Measurements from ENCODE around the gene DYNC1I1. TPM values are rescaled to one million over a fixed set of nuclear protein-coding genes. Genes with fewer than 3 reads are reported as not detected.

Gene DYNC1I1
- total and polyA plus RNA-seq, 4 donors, result 0.39 to 7.6 (median 1.5) TPM

GRCh38 chr7:95749044-95749443 is 23.3 kb upstream of the DYNC1I1 start:
- Histone ChIP-seq H3K27ac (ENCODE audit: low read depth in 1 of 2, low read length in 1 of 2) (no peak overlapping the region), H3K4me1 (ENCODE audit: control insufficient read depth in 5 of 5, insufficient read depth in 5 of 5, low read length in 5 of 5) (no peaks in the 10 kb centered on the region), H3K27me3 (ENCODE audit: control insufficient read depth in 3 of 3, insufficient read depth in 3 of 3, low read length in 2 of 3) (no peaks in the 10 kb centered on the region), H3K9me3 (ENCODE audit: control insufficient read depth in 4 of 4, insufficient read depth in 3 of 4, low read length in 3 of 4) (peaks cover 0 to 1% (median 0%) of the 10 kb centered on the region in 4 donors), H3K36me3 (ENCODE audit: control insufficient read depth in 4 of 4, insufficient read depth in 4 of 4, low read length in 4 of 4) (no peaks in the 10 kb centered on the region), H3K9ac (ENCODE audit: insufficient read depth in 1 of 2, low read length in 2 of 2) (no peak overlapping the region), H3K4me3 (no peak overlapping the region)
- 30 to 69% methylated on average over 3 of the region's 3 CpGs for WGBS, 2 donors
- TF ChIP-seq CTCF (IDR thresholded peaks at IDR 0.05; ENCODE audit: control extremely low read depth, extremely low read depth), result no peak
- no peak for DNase-seq
- no peak for ATAC-seq (ENCODE audit: insufficient read depth, low FRiP score)

GRCh38 chr7:95749515-95749914 is 22.8 kb upstream of the DYNC1I1 start:
- Histone ChIP-seq H3K9ac (ENCODE audit: insufficient read depth in 1 of 2, low read length in 2 of 2) (no peak overlapping the region), H3K36me3 (ENCODE audit: control insufficient read depth in 4 of 4, insufficient read depth in 4 of 4, low read length in 4 of 4) (no peaks in the 10 kb centered on the region), H3K27ac (ENCODE audit: low read depth in 1 of 2, low read length in 1 of 2) (no peak overlapping the region), H3K27me3 (ENCODE audit: control insufficient read depth in 3 of 3, insufficient read depth in 3 of 3, low read length in 2 of 3) (no peaks in the 10 kb centered on the region), H3K4me3 (no peak overlapping the region), H3K4me1 (ENCODE audit: control insufficient read depth in 5 of 5, insufficient read depth in 5 of 5, low read length in 5 of 5) (no peaks in the 10 kb centered on the region), H3K9me3 (ENCODE audit: control insufficient read depth in 4 of 4, insufficient read depth in 3 of 4, low read length in 3 of 4) (peaks cover 0 to 1% (median 0%) of the 10 kb centered on the region in 4 donors)
- no peak for ATAC-seq (ENCODE audit: insufficient read depth, low FRiP score)
- no peak for TF ChIP-seq CTCF (IDR thresholded peaks at IDR 0.05; ENCODE audit: control extremely low read depth, extremely low read depth)
- no peak for DNase-seq

DNA sequence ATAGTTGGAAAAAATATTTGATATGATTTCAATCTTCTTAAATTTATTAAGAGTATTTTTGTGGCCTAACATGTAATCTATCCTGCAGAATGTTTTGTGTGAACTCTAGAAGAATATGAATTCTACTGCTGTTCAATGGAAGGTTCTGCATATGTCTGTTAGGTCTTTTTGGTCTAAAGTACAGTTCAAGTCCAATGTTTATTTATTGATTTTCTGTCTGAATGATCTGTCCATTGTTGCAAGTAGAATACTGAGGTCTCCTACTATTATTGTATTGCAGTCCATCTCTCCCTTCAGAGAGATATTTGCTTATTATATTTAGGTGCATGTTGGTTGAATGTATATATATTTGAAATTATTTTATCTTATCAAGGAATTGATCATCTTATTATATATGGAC is 18.9 kb upstream of the DYNC1I1 start:
- Histone ChIP-seq H3K4me1 (ENCODE audit: control insufficient read depth in 5 of 5, insufficient read depth in 5 of 5, low read length in 5 of 5) (no peaks in the 10 kb centered on the region), H3K36me3 (ENCODE audit: control insufficient read depth in 4 of 4, insufficient read depth in 4 of 4, low read length in 4 of 4) (no peaks in the 10 kb centered on the region), H3K27me3 (ENCODE audit: control insufficient read depth in 3 of 3, insufficient read depth in 3 of 3, low read length in 2 of 3) (no peaks in the 10 kb centered on the region), H3K9me3 (ENCODE audit: control insufficient read depth in 4 of 4, insufficient read depth in 3 of 4, low read length in 3 of 4) (peaks cover 0 to 1% (median 0%) of the 10 kb centered on the region in 4 donors), H3K9ac (ENCODE audit: insufficient read depth in 1 of 2, low read length in 2 of 2) (no peak overlapping the region), H3K27ac (ENCODE audit: low read depth in 1 of 2, low read length in 1 of 2) (no peak overlapping the region), H3K4me3 (no peak overlapping the region)
- no peak for TF ChIP-seq CTCF (IDR thresholded peaks at IDR 0.05; ENCODE audit: control extremely low read depth, extremely low read depth)
- no peak for ATAC-seq (ENCODE audit: insufficient read depth, low FRiP score)
- no peak for DNase-seq

- no peak overlapping the region for H3K4me3 ChIP-seq
- no peak overlapping the region for H3K27ac ChIP-seq (ENCODE audit: low read depth in 1 of 2, low read length in 1 of 2)
- H3K36me3 ChIP-seq (ENCODE audit: control insufficient read depth in 4 of 4, insufficient read depth in 4 of 4, low read length in 4 of 4), result no peaks in the 10 kb centered on the region
- TF ChIP-seq CTCF (IDR thresholded peaks at IDR 0.05; ENCODE audit: control extremely low read depth, extremely low read depth), result no peak
- no peak overlapping the region for H3K9ac ChIP-seq (ENCODE audit: insufficient read depth in 1 of 2, low read length in 2 of 2)
- no peaks in the 10 kb centered on the region for H3K4me1 ChIP-seq (ENCODE audit: control insufficient read depth in 5 of 5, insufficient read depth in 5 of 5, low read length in 5 of 5)
- DNase-seq, result no peak
- no peaks in the 10 kb centered on the region for H3K9me3 ChIP-seq (ENCODE audit: control insufficient read depth in 4 of 4, insufficient read depth in 3 of 4, low read length in 3 of 4)
- peaks cover 0 to 2% (median 0%) of the 10 kb centered on the region in 3 donors for H3K27me3 ChIP-seq (ENCODE audit: control insufficient read depth in 3 of 3, insufficient read depth in 3 of 3, low read length in 2 of 3)
- 85 to 87% methylated on average over 6 of the region's 6 CpGs for WGBS, 2 donors
- ATAC-seq (ENCODE audit: insufficient read depth, low FRiP score), result no peak
These were observed 16.9 kb upstream of the DYNC1I1 start for GRCh38 chr7:95755277-95755934.
